HG03575 (cell line): ENCODE results near the gene PEX10.

Experiments used
- ATAC-seq: cut with Tn5 transposase; IDR thresholded peaks from one replicate; pipeline ENCODE4 v1.9.1; 2021; ENCODE audit not compliant: unreplicated experiment, insufficient number of reproducible peaks, low FRiP score; ENCODE audit errors: extremely low read depth

The PEX10 gene

GRCh38 chr1:2429780-2430591 is 17.6 kb upstream of the PEX10 start:
- ATAC-seq = no peak

GRCh38 chr1:2428490-2428889 is 16.1 kb upstream of the PEX10 start:
- ATAC-seq = no peak

GRCh38 chr1:2427976-2428375 is 15.6 kb upstream of the PEX10 start:
- ATAC-seq = no peak

GRCh38 chr1:2427051-2427450 is 14.7 kb upstream of the PEX10 start:
- ATAC-seq = no peak

GRCh38 chr1:2426540-2426939 is 14.2 kb upstream of the PEX10 start:
- ATAC-seq = no peak

GRCh38 chr1:2425892-2426291 is 13.5 kb upstream of the PEX10 start:
- ATAC-seq = no peak

GRCh38 chr1:2422523-2422922 is 10.2 kb upstream of the PEX10 start:
- ATAC-seq = no peak

- no peak for ATAC-seq
These were observed 7.1 kb upstream of the PEX10 start for GRCh38 chr1:2419416-2419815.

- ATAC-seq = no peak
These were observed 6.5 kb upstream of the PEX10 start for GRCh38 chr1:2418791-2419320.

GRCh38 chr1:2417833-2418225 is 5.5 kb upstream of the PEX10 start:
- ATAC-seq = no peak

GRCh38 chr1:2417083-2417832 is 4.9 kb upstream of the PEX10 start:
- no peak for ATAC-seq

- ATAC-seq = no peak
These were observed 4.0 kb upstream of the PEX10 start for GRCh38 chr1:2416403-2416802.

GRCh38 chr1:2415801-2416208 is 3.4 kb upstream of the PEX10 start:
- no peak for ATAC-seq

- ATAC-seq = no peak
These were observed 3.0 kb upstream of the PEX10 start for GRCh38 chr1:2415337-2415736.

GRCh38 chr1:2414297-2414958 is 2.1 kb upstream of the PEX10 start:
- ATAC-seq = no peak

GRCh38 chr1:2413495-2414296 is 1.3 kb upstream of the PEX10 start:
- ATAC-seq = no peak

- ATAC-seq = no peak
These were observed 570 bp upstream of the PEX10 start for GRCh38 chr1:2412773-2413494.

- peak; percentile 17 for ATAC-seq
These were observed 466 bp downstream of the PEX10 start for GRCh38 chr1:2411801-2412394.
